Hematopoietic multipotent progenitor cell treated with erythropoietin and hydrocortisone succinate and interleukin-3 and kit ligand, for 17 days (in vitro differentiated cells): Measurements from ENCODE around the gene MFSD2A.
"Not testable (repeated sequence)": the region's sequence is repeated elsewhere in the genome, so short reads cannot be mapped to it uniquely, and the experiment has no call there.

Source experiments
- DNase-seq: peaks from one replicate; pipeline ENCODE4 v3.0.0-alpha.2; 2015; ENCODE audit warnings: low spot score

The MFSD2A gene

DNA sequence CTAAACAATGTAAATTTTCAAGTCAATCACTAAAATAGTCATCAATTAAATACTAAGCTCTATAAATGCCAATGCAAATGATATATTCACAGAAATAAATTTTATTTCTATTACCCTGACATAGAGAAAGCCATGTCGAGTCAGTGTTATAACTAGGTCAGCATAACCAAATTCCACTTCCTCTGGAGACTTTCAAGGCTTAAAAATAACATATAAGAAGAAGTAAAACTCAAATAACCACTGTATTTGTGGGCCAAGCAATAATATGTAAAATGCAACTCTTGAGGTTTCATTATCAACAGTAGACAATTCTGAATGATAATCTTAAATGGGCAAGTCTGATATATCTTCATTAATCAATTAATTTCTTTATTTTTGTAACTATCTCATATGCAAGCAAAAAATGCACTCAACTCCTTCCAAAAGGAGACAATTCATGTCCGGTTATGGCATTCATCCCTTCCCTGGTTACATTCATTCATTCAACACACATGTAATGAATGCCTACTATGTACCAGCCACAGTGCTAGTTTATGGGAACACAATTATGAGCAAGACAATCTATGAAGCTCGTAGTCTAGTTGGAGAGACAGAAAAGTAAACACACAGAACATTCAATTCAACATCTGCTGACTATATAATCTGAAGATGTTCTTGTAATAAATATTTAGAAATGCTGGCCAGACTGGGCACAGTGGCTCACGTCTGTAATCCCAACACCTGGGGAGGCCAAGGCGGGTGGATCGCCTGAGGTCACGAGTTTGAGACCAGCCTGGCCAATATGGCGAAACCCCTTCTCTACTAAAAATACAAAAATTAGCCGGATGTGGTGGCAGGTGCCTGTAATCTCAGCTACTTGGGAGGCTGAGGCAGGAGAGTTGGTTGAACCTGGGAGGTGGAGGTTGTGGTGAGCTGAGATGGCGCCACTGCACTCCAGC, 48.5 kb downstream of the MFSD2A start:
- DNase-seq, result no peak

DNA sequence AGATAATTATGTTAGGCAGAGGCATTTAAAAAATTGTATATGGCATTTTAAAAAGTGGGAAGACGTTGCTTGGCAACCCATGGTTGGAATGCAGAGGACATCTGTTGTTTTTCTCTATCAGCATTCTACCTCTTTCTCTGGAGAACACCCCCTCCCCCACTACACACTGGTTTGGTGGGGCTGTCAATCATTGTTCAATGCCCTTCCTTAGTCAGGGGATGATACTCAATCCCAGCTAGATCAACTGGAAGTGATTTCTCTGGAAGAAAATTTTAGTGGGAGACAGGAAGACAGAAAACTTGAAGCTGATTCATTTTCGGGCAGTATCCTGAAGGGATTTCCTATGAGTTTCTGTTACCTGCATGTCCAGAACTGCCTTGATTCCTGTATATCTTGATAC, 49.9 kb downstream of the MFSD2A start:
- DNase-seq, result no peak

DNA sequence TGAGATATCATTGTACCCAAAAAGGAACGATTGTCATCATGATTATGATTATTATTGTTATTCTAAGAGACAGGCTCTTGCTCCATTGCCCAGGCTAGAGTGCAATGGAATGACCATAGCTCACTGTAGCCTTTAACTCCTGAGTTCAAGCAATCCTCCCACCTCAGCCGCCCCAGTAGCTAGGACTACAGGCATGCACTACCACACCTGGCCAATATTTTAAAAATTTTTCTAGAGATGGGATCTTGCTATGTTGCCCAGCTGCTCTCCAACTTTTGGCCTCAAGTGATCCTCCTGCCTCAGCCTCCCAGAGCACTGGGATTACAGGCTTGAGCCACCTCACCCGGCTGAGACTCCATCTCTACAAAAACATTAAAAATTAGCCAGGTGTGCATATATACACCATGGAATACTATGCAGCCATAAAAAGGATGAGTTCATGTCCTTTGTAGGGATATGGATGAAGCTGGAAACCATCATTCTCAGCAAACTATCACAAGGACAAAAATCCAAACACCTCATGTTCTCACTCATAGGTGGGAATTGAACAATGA, 52.6 kb downstream of the MFSD2A start:
- DNase-seq, result not testable (repeated sequence)

GRCh38 chr1:40011198-40011597, 56.3 kb downstream of the MFSD2A start:
- no peak for DNase-seq

- DNase-seq, result no peak
Observed at GRCh38 chr1:40014253-40014706, 59.3 kb downstream of the MFSD2A start.

DNA sequence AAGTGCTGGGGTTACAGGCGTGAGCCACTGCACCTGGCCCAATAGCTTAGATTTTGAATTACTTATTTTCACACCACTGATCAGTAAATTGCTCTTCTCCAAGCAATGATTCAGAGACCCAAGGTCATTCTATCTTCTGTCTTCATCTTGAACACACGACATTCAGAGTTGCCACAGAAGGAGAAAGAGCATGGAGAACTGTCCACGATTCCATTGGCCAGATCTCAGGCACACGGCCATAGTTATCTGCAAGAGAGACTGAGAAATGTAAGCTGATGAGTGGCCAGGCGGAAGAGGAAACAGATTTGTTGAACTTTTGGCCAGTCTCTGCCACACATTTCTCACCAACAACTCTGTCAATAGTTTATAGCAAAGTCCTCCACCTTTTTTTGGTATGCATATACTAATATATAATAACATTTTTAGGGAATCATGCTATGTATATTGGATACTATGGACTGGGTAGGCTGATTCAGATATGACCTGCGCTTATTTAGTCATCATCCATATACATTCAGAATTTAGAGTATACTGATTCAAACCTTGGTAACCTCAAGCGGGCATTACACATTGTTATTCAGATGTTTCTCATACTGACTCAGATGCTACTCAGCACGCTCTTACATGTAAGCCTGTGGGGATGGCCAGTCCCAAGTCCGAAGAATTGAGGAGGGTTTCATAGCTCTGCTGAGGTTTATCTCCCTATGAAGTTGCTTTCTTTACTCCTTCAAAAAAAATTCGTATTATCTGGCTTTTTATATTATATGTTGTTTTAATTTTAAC, 60.1 kb downstream of the MFSD2A start:
- DNase-seq, result no peak

GRCh38 chr1:40017951-40018575, 63.1 kb downstream of the MFSD2A start:
- DNase-seq, result no peak
